HG02588 (cell line): ENCODE measurements around the gene OR2A25.

ENCODE experiments used
- ATAC-seq: cut with Tn5 transposase; IDR thresholded peaks from one replicate; pipeline ENCODE4 v1.9.1; 2021; ENCODE audit warnings: mild to moderate bottlenecking, moderate library complexity; ENCODE audit not compliant: unreplicated experiment

The OR2A25 gene

GRCh38 chr7:144069953-144070352 lies 342 bp downstream of the OR2A25 start:
- no peak for ATAC-seq

GRCh38 chr7:144074374-144074773 lies 4.8 kb downstream of the OR2A25 start:
- no peak for ATAC-seq

- no peak for ATAC-seq
Observed at GRCh38 chr7:144085978-144086377, 16.4 kb downstream of the OR2A25 start, which contains the start of gene OR2A12. TSS of gene OR2A12 (plus strand) at chr7:144086278. CDS start at chr7:144095108, 8,830 bp downstream.

- ATAC-seq = no peak
Observed at GRCh38 chr7:144086730-144087129, 17.1 kb downstream of the OR2A25 start.

- no peak for ATAC-seq
Observed at GRCh38 chr7:144087230-144087629, 17.6 kb downstream of the OR2A25 start.

- ATAC-seq = no peak
Observed at GRCh38 chr7:144090667-144091066, 21.1 kb downstream of the OR2A25 start.

GRCh38 chr7:144098776-144099175 lies 29.2 kb downstream of the OR2A25 start:
- ATAC-seq = no peak

GRCh38 chr7:144100607-144101006 lies 31.0 kb downstream of the OR2A25 start:
- no peak for ATAC-seq

- no peak for ATAC-seq
Observed at GRCh38 chr7:144102041-144102440, 32.4 kb downstream of the OR2A25 start.

GRCh38 chr7:144105211-144105610 lies 35.6 kb downstream of the OR2A25 start:
- ATAC-seq = no peak

- ATAC-seq = no peak
Observed at GRCh38 chr7:144109283-144109682, 39.7 kb downstream of the OR2A25 start, which contains the start of gene OR2A2. TSS of gene OR2A2 (plus strand) at chr7:144109583. CDS start at chr7:144109583, 0 bp downstream.

- no peak for ATAC-seq
Observed at GRCh38 chr7:144110272-144110671, 40.7 kb downstream of the OR2A25 start.

- no peak for ATAC-seq
Observed at GRCh38 chr7:144113651-144114050, 44.0 kb downstream of the OR2A25 start.

- ATAC-seq = no peak
Observed at GRCh38 chr7:144118341-144118740, 48.7 kb downstream of the OR2A25 start.

GRCh38 chr7:144122876-144123275 lies 53.3 kb downstream of the OR2A25 start, which contains the start of gene OR2A14:
TSS of gene OR2A14 (plus strand) at chr7:144123176. CDS start at chr7:144129113, 5,937 bp downstream.
- ATAC-seq = no peak
